Neuronal stem cell (in vitro differentiated cells): ENCODE results near the gene NRSN2.

ENCODE experiments used
- DNase-seq: peaks from one replicate; pipeline ENCODE4 v3.0.0-alpha.2; 2013; ENCODE audit warnings: low spot score
- H2AFZ ChIP-seq: one replicate; pipeline ENCODE4 v1.6.1; 2013; ENCODE audit warnings: mild to moderate bottlenecking, low read length, inconsistent platforms
- H2AK5ac ChIP-seq: 2 replicates; pipeline ENCODE4 v1.6.1; 2013; ENCODE audit warnings: low read depth, mild to moderate bottlenecking, inconsistent platforms, low read length, moderate library complexity, mixed read lengths
- H2BK120ac ChIP-seq: 2 replicates; pipeline ENCODE4 v1.6.1; 2013; ENCODE audit warnings: low read depth, mild to moderate bottlenecking, inconsistent platforms, low read length, moderate library complexity, mixed read lengths
- H2BK12ac ChIP-seq: one replicate; pipeline ENCODE4 v1.6.1; 2013; ENCODE audit warnings: low read length, inconsistent platforms
- H2BK15ac ChIP-seq: 2 replicates; pipeline ENCODE4 v1.6.1; 2013; ENCODE audit warnings: mild to moderate bottlenecking, low read length, inconsistent platforms, mixed read lengths
- H2BK5ac ChIP-seq: one replicate; pipeline ENCODE4 v1.6.1; 2013; ENCODE audit warnings: inconsistent platforms, mild to moderate bottlenecking, low read length, moderate library complexity
- H3K14ac ChIP-seq: one replicate; pipeline ENCODE4 v1.6.1; 2013; ENCODE audit warnings: low read length, inconsistent platforms
- H3K18ac ChIP-seq: 2 replicates; pipeline ENCODE4 v1.6.1; 2013; ENCODE audit warnings: low read length, inconsistent platforms
- H3K23ac ChIP-seq: 2 replicates; pipeline ENCODE4 v1.6.1; 2013; ENCODE audit warnings: low read depth, mild to moderate bottlenecking, mixed read lengths, low read length, inconsistent platforms; ENCODE audit not compliant: poor library complexity
- H3K27ac ChIP-seq: replicated peaks from 3 replicates; pipeline ENCODE4 v1.5.1; 2013; ENCODE audit warnings: low read length, inconsistent platforms
- H3K27me3 ChIP-seq, 3 experiments: 2 replicates each; pipeline ENCODE4 v1.6.1; 2013; ENCODE audit warnings: low read length in 3 of 3, mild to moderate bottlenecking in 2 of 3, inconsistent platforms in 1 of 3, low read depth in 1 of 3, mixed read lengths in 1 of 3, moderate library complexity in 1 of 3; ENCODE audit not compliant: control insufficient read depth in 3 of 3, insufficient read depth in 3 of 3
- H3K36me3 ChIP-seq, 2 donors: replicated peaks in 1 of 2; 2 replicates each; pipeline ENCODE4 v1.6.1; 2013; ENCODE audit warnings: low read length in 2 of 2; ENCODE audit not compliant: control insufficient read depth in 2 of 2, insufficient read depth in 2 of 2
- H3K4ac ChIP-seq: 2 replicates; pipeline ENCODE4 v1.6.1; 2013; ENCODE audit warnings: inconsistent platforms, mild to moderate bottlenecking, low read length, moderate library complexity
- H3K4me1 ChIP-seq, 2 donors: 1 replicate in 1 of 2; 2 replicates in 1 of 2; pipeline ENCODE4 v1.6.1; 2013; ENCODE audit warnings: low read length in 2 of 2, low read depth in 1 of 2; ENCODE audit not compliant: control insufficient read depth in 2 of 2, insufficient read depth in 1 of 2
- H3K4me2 ChIP-seq: one replicate; pipeline ENCODE4 v1.6.1; 2013; ENCODE audit warnings: mild to moderate bottlenecking, low read length, inconsistent platforms; ENCODE audit not compliant: insufficient read depth, poor library complexity, severe bottlenecking
- H3K4me3 ChIP-seq, 2 donors: 2 replicates each; pipeline ENCODE4 v1.5.1; 2013; ENCODE audit warnings: low read length in 2 of 2, mild to moderate bottlenecking in 2 of 2, inconsistent platforms in 1 of 2, moderate library complexity in 1 of 2
- H3K79me1 ChIP-seq: one replicate; pipeline ENCODE4 v1.6.1; 2013; ENCODE audit warnings: low read depth, mild to moderate bottlenecking, inconsistent platforms, low read length, moderate library complexity
- H3K9ac ChIP-seq: one replicate; pipeline ENCODE4 v1.6.1; 2013; ENCODE audit warnings: mild to moderate bottlenecking, low read depth, low read length, inconsistent platforms; ENCODE audit not compliant: poor library complexity
- H3K9me3 ChIP-seq, 2 donors: replicated peaks in 1 of 2; 2 replicates each; pipeline versions ENCODE3 to v1.6.1; 2013; ENCODE audit warnings: low read length in 2 of 2, mild to moderate bottlenecking in 2 of 2, inconsistent platforms in 1 of 2, low read depth in 1 of 2, mixed read lengths in 1 of 2, moderate library complexity in 1 of 2; ENCODE audit not compliant: control insufficient read depth in 2 of 2, insufficient read depth in 1 of 2
- H4K8ac ChIP-seq: one replicate; pipeline ENCODE4 v1.6.1; 2013; ENCODE audit warnings: low read depth, mild to moderate bottlenecking, inconsistent platforms, low read length, moderate library complexity
- H4K91ac ChIP-seq: one replicate; pipeline ENCODE4 v1.6.1; 2013; ENCODE audit warnings: low read length, low read depth, mild to moderate bottlenecking, inconsistent platforms; ENCODE audit not compliant: poor library complexity
- WGBS, 2 donors: extraction: QIAGEN DNeasy Blood & Tissue Kit; methylation state at CpG; one replicate each; pipeline ENCODE4 v1.1.7; 2013; ENCODE audit warnings: missing lambda C conversion rate in 2 of 2, mixed read lengths in 1 of 2; ENCODE audit not compliant: insufficient read length in 2 of 2, insufficient replicate concordance in 1 of 2; ENCODE audit errors: extremely low coverage in 2 of 2; 5-methylcytosine and 5-hydroxymethylcytosine counted together

NRSN2 gene

DNA sequence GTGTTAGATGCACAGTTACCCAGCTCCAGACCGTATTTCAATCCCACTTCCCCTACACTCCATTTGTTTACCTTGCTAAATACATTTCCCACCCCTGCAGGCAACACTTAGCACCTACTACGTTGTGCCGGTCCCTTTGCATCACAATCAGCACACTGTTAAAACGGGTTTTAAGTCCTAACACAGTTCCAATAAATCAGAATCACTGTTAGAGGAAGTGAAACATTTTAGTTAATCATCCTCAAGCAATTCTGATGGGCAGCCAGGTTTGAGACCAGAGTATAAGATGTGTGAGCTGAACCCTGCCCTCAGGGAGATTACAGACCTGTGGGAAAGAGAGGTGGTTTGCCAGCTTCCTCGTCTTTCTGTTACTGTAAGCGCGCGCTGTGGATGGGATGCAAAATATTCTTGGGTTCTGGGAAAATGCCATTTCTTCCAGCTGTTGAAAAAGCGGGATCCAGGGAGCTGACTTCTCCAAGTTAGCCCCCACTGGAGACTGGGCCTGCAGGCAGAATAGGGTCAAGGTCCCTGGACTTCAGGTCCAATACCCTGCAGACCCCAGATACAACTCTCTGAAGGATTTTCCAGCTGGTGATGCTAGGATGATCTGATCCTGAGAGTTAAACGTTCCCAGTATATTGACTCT lies 46.4 kb upstream of the NRSN2 start:
- Histone ChIP-seq H3K9ac (no peak overlapping the region), H2AFZ (no peak overlapping the region), H4K8ac (no peak overlapping the region), H2BK120ac (no peak overlapping the region), H3K4me3 (peak overlapping the region in 1 of 2 donors; percentile 65), H3K79me1 (no peaks in the 10 kb centered on the region), H3K36me3 (peaks cover 3 to 24% of the 10 kb centered on the region in 2 donors), H3K4ac (no peak overlapping the region), H3K27me3 (no peaks in the 10 kb centered on the region), H3K14ac (no peak overlapping the region), H3K4me2 (no peak overlapping the region), H4K91ac (no peak overlapping the region), H2BK12ac (no peak overlapping the region), H3K4me1 (peaks cover 20 to 27% of the 10 kb centered on the region in 2 donors), H3K27ac (peak overlapping the region; percentile 72), H2BK15ac (no peak overlapping the region), H3K23ac (no peak overlapping the region), H3K9me3 (peaks cover 0 to 12% of the 10 kb centered on the region in 2 donors), H3K18ac (peak overlapping the region; percentile 17), H2BK5ac (no peak overlapping the region), H2AK5ac (no peak overlapping the region)
- no peak for DNase-seq
- no CpG with 5 or more reads among the region's 10 CpGs for WGBS, 2 donors

DNA sequence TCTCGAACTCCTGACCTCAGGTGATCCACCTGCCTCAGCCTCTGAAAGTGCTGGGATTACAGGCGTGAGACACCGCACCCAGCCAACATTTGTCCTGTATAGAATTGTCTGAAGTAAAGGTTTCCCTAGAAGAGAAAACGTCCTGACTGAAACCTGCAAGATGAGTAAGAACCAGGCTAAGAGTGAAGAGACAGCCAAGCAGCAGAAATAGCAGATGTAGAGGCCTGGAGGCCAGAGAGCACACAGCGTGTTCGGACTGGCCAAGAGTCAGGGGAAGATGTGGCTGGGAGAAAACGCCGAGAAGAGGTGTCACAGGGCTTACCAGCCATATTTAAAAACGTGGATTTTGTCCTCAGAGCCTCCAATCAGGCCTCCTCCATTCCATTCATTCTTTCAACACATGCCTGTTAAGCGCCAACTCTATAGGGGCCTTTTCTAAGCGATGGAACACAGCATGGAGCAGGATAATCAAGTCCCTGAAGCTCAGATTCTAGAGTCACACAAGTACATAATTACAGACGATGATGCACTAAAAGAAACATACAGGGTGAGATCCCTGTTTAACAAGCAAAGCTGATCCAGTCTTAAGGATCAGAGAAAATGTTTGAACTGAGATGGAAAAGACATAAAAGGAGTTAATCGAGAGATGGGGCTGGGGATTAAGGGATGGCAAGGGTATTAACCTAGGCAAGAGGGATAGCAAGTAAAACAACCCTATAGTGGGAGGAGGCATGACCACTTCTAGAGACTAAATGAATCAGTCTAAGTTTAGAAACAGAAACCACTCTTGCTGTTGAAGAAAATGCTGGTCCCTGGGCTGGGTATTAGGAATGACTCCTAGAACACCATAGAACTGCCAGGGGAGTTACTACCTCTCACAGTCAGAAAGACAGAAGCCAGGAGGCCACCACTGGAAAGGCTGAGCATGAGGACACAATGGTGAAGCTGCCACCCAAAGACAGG lies 44.7 kb upstream of the NRSN2 start:
- H3K36me3 ChIP-seq, result peaks cover 3 to 24% of the 10 kb centered on the region in 2 donors
- H3K9ac ChIP-seq, result no peak overlapping the region
- peak overlapping the region; percentile 52 for H3K27ac ChIP-seq
- no peak overlapping the region for H3K4me3 ChIP-seq
- no peak for DNase-seq
- peaks cover 20 to 27% of the 10 kb centered on the region in 2 donors for H3K4me1 ChIP-seq
- H3K79me1 ChIP-seq, result no peaks in the 10 kb centered on the region
- H2AK5ac ChIP-seq, result no peak overlapping the region
- H3K18ac ChIP-seq, result peak overlapping the region; percentile 4
- no peak overlapping the region for H3K4ac ChIP-seq
- no peak overlapping the region for H3K4me2 ChIP-seq
- no peak overlapping the region for H2BK120ac ChIP-seq
- H4K91ac ChIP-seq, result no peak overlapping the region
- H3K27me3 ChIP-seq, result no peaks in the 10 kb centered on the region
- no peak overlapping the region for H2AFZ ChIP-seq
- H3K14ac ChIP-seq, result no peak overlapping the region
- H4K8ac ChIP-seq, result no peak overlapping the region
- no peak overlapping the region for H2BK15ac ChIP-seq
- no peak overlapping the region for H2BK5ac ChIP-seq
- no peak overlapping the region for H3K23ac ChIP-seq
- no peak overlapping the region for H2BK12ac ChIP-seq
- WGBS, 2 donors, result no CpG with 5 or more reads among the region's 13 CpGs
- peaks cover 0 to 12% of the 10 kb centered on the region in 2 donors for H3K9me3 ChIP-seq

DNA sequence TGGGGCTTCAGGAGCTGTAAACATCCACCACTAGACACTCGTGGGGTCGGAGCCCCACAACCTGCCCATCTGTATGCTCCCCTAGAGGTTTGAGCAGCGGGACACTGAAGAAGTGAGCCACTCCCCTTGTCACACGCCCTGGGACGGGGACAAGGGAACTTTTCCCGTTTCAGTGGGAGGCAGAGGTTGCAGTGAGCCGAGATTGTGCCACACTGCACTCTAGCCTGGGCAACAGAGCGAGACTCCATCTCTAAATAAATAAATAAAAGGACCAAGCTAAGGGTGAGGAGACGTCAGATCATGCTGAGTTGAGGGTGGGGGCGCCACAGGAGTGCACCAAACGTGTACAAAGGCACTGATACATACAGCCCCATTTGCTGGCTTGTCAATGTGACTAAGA lies 41.2 kb upstream of the NRSN2 start:
- no peak overlapping the region for H3K14ac ChIP-seq
- H3K18ac ChIP-seq, result no peak overlapping the region
- H4K8ac ChIP-seq, result no peak overlapping the region
- H3K4me1 ChIP-seq, result peaks cover 15 to 20% of the 10 kb centered on the region in 2 donors
- no peak overlapping the region for H3K23ac ChIP-seq
- H2BK5ac ChIP-seq, result no peak overlapping the region
- H2BK15ac ChIP-seq, result no peak overlapping the region
- H3K9me3 ChIP-seq, result peaks cover 0 to 3% of the 10 kb centered on the region in 2 donors
- H3K27me3 ChIP-seq, result no peaks in the 10 kb centered on the region
- H2BK12ac ChIP-seq, result no peak overlapping the region
- H3K4me2 ChIP-seq, result no peak overlapping the region
- WGBS, 2 donors, result no CpG with 5 or more reads among the region's 11 CpGs
- no peak overlapping the region for H4K91ac ChIP-seq
- no peak overlapping the region for H2AFZ ChIP-seq
- no peak overlapping the region for H3K9ac ChIP-seq
- no peak overlapping the region for H3K4me3 ChIP-seq
- no peak overlapping the region for H2AK5ac ChIP-seq
- H3K36me3 ChIP-seq, result peaks cover 0 to 6% of the 10 kb centered on the region in 2 donors
- no peaks in the 10 kb centered on the region for H3K79me1 ChIP-seq
- no peak overlapping the region for H3K27ac ChIP-seq
- no peak overlapping the region for H2BK120ac ChIP-seq
- DNase-seq, result no peak
- H3K4ac ChIP-seq, result no peak overlapping the region

DNA sequence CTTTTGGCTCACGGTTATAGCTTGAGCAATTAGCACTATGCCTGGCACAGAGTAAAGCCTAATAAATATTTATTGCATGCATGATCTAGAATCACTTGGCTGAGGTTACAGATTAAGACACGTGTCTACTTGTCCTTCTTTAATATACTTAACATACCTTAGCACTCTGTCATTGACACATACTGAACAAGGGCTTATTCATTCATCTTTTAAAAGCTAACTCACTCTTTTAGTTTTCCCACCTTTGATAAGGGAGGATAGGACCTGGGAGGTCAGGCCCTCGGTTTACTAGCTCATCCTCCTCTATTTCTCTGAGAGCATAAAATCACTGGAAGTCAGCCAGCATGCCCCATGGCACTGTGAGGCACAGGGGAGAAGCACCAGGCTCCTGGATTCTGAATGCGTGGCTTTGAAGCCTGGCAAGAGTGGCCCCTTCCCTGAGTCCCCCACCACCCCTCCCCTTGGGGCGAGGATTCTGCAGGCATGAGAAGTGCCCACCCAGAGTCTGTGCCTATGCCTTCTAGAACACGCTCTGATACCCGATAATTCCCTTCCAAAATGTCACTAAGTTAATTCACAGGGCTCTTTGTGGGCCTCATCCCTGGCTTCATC lies 38.4 kb upstream of the NRSN2 start:
- H2BK120ac ChIP-seq, result no peak overlapping the region
- H2AFZ ChIP-seq, result no peak overlapping the region
- no peaks in the 10 kb centered on the region for H3K79me1 ChIP-seq
- peak overlapping the region; percentile 41 for H3K27ac ChIP-seq
- H2BK12ac ChIP-seq, result no peak overlapping the region
- H3K23ac ChIP-seq, result no peak overlapping the region
- no peak overlapping the region for H4K8ac ChIP-seq
- no peak overlapping the region for H2BK5ac ChIP-seq
- no peak for DNase-seq
- H3K4me1 ChIP-seq, result peaks cover 4 to 10% of the 10 kb centered on the region in 2 donors
- peak overlapping the region; percentile 20 for H3K18ac ChIP-seq
- no peaks in the 10 kb centered on the region for H3K36me3 ChIP-seq
- H3K14ac ChIP-seq, result no peak overlapping the region
- no peaks in the 10 kb centered on the region for H3K9me3 ChIP-seq
- peak overlapping the region in 1 of 2 donors; percentile 52 for H3K4me3 ChIP-seq
- H4K91ac ChIP-seq, result no peak overlapping the region
- H3K4ac ChIP-seq, result no peak overlapping the region
- H2AK5ac ChIP-seq, result no peak overlapping the region
- H3K9ac ChIP-seq, result no peak overlapping the region
- no peaks in the 10 kb centered on the region for H3K27me3 ChIP-seq
- WGBS, 2 donors, result no CpG with 5 or more reads among the region's 7 CpGs
- H2BK15ac ChIP-seq, result peak overlapping the region; percentile 76
- no peak overlapping the region for H3K4me2 ChIP-seq
